GM12801 (cell line): ENCODE results near the gene SYCN.

Experiments
- TF ChIP-seq, protein P1 (sequence below): IDR thresholded peaks from one replicate; pipeline ENCODE4 v1.5.1; 2011; ENCODE audit warnings: control low read depth; ENCODE audit not compliant: insufficient read length; ENCODE audit errors: extremely low read depth

Gene SYCN

DNA sequence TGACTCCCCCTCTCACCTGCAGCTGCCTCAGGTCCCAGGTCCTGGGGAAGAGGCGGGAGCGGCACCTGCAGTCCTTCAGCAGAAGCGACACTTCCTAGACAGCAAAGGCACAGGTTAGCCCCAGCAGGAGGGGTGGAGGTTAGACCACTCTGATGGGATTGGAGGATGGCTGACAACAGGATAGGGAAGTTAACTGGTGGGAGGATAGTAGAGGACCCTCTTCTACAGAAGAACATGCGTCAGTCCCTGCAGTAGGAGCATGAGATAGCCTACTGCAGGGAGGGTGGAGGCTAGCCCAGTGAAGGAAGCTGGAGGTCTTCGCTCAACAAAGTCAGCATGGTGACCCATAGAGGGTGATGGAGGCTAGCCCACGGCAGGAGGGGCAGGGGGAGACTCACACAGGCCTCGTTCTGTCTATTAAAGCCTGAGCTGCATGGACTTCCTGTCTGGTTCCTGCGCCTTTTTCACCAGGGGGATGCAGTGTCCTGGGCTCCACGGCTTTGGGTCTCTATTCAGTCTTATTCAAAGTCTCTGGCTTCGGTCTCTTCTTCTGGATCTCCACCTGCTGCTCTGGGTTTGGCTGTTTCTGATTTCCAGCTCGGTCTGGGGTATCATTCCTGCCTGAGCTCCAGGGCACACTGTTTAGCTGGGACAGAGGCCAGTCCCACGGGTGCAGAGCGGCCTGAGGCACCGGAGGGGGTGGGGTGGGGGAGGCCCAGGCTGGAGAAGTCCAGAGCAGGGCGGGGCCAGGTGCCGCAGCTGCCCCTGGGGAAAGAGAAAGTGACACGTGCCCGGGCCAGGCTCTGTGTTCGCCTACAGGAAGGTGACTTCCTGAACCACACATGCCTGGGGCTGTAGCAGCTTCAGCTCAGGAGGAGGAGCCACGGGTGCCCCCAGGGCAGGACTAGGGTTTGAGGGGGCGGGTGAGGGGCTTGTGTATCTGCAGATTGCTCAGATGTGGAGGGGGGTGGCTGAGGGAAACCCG, 33.4 kb upstream of the SYCN start:
- TF ChIP-seq, protein P1, sequence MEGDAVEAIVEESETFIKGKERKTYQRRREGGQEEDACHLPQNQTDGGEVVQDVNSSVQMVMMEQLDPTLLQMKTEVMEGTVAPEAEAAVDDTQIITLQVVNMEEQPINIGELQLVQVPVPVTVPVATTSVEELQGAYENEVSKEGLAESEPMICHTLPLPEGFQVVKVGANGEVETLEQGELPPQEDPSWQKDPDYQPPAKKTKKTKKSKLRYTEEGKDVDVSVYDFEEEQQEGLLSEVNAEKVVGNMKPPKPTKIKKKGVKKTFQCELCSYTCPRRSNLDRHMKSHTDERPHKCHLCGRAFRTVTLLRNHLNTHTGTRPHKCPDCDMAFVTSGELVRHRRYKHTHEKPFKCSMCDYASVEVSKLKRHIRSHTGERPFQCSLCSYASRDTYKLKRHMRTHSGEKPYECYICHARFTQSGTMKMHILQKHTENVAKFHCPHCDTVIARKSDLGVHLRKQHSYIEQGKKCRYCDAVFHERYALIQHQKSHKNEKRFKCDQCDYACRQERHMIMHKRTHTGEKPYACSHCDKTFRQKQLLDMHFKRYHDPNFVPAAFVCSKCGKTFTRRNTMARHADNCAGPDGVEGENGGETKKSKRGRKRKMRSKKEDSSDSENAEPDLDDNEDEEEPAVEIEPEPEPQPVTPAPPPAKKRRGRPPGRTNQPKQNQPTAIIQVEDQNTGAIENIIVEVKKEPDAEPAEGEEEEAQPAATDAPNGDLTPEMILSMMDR = no peak

DNA sequence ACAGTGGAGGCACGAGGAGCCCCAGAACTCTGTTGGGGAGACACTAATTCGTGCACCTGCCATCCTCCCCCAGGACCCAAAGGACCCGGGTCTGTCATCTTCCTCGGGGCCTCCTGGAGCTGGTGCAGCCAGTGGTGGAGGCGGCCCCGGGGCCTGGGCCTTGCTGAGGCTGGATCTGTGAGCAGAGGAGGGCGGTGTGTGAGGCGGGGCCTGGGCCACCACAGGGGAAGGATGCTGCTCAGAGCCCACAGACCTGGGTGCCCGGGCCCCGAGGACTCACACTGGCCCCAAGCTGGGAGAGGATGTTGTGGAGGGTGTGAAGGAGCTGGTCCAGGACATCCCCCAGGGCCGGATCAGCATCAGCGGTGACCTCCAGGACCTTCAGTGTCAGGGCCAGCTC, 32.5 kb upstream of the SYCN start:
- TF ChIP-seq, protein P1 = no peak

DNA sequence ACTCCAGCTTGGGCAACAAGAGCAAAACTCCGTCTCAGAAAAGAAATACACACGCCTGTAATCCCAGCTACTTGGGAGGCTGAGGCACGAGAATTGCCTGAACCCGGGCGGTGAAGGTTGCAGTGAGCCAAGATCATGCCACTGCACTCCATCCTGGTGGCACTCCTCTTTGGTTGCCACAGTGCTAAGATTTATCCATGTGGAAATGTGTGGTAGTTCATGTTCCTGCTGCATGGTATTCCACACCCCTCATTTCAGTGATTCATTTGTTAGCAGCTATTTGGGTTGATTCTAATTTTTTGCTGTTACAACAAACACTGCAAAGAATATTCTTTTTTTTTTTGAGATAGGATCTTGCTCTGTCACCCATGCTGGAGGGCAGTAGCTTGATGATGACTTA, 28.6 kb upstream of the SYCN start:
- TF ChIP-seq, protein P1 = no peak

DNA sequence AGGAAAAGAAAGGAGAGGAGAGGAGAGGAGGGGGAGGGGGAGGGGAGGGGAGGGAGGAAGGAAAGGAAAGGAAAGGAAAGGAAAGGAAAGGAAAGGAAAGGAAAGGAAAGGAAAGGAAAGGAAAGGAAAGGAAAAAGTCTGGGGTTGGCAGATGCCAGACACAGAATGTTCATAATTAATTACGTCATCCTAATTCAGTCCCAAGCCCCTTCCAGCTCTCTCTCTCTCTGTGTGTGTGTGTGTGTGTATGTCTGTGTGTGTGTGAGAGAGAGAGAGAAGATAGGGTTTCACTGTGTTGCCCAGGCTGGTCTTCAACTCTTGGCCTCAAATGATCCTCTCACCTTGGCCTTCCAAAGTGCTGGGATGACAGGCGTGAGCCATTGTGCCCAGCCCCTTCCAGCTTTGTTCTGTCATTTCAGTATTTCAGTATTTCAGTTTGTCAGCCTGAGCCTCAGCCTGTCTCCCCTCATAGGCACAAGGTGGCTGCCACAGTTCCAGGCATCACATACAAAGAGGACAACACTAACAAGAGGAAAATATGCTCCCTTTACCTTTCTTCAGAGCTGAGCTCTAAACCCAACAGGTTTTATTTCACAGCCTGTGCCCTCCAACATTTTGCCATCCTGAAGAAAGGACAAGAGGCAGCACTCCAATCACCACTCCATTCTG, 26.2 kb upstream of the SYCN start:
- TF ChIP-seq, protein P1 = no peak

DNA sequence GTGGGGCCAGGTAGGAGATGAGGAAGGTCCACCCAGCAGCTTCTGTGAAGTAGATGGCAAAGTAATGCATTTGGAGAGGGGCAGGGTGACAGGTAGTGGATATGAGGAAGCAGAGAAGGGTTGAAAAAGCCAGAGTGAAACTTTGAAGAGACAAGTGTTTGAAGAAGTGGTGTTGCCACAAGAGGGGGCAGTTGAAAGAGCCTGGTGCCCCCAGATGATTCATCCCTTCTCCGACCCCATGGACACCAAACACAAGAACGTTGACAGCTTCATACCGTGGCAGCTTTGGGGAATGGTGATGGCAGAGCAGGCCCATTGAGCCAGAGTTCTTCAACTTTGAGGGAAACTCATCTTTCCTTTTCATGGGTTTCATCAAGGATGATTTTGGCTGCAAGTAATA, 20.8 kb upstream of the SYCN start:
- TF ChIP-seq, protein P1 = no peak

DNA sequence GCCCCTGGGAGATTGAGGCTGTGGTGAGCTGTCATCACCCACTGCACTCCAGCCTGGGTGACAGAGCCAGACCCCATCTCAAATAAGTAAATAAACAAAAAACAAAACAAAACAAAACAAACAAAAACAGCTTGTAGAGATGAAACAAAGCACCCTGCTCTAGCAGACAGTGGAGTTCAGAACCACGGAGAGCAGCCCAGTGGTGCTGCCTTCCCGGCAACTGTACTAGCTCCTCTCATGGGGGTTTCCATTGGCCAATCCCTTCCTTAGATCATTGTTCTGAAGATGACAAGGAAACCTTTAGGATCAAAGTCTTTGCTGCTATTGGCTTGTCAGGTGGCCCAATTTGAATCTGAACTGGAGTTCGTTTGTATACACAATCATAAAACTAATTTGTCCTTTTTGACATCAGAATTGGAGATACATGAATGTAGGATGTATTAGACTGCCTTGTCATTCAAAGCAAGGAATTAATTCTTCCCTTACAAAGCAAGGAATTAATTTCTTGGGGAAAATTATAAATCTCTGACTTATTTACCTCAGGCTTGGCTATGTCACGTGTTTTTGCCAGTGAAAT, 19.7 kb upstream of the SYCN start:
- TF ChIP-seq, protein P1 = no peak
